Measurements from ENCODE around the gene SLC4A5.

SLC4A5 gene, protein sequence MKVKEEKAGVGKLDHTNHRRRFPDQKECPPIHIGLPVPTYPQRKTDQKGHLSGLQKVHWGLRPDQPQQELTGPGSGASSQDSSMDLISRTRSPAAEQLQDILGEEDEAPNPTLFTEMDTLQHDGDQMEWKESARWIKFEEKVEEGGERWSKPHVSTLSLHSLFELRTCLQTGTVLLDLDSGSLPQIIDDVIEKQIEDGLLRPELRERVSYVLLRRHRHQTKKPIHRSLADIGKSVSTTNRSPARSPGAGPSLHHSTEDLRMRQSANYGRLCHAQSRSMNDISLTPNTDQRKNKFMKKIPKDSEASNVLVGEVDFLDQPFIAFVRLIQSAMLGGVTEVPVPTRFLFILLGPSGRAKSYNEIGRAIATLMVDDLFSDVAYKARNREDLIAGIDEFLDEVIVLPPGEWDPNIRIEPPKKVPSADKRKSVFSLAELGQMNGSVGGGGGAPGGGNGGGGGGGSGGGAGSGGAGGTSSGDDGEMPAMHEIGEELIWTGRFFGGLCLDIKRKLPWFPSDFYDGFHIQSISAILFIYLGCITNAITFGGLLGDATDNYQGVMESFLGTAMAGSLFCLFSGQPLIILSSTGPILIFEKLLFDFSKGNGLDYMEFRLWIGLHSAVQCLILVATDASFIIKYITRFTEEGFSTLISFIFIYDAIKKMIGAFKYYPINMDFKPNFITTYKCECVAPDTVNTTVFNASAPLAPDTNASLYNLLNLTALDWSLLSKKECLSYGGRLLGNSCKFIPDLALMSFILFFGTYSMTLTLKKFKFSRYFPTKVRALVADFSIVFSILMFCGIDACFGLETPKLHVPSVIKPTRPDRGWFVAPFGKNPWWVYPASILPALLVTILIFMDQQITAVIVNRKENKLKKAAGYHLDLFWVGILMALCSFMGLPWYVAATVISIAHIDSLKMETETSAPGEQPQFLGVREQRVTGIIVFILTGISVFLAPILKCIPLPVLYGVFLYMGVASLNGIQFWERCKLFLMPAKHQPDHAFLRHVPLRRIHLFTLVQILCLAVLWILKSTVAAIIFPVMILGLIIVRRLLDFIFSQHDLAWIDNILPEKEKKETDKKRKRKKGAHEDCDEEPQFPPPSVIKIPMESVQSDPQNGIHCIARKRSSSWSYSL

DNA sequence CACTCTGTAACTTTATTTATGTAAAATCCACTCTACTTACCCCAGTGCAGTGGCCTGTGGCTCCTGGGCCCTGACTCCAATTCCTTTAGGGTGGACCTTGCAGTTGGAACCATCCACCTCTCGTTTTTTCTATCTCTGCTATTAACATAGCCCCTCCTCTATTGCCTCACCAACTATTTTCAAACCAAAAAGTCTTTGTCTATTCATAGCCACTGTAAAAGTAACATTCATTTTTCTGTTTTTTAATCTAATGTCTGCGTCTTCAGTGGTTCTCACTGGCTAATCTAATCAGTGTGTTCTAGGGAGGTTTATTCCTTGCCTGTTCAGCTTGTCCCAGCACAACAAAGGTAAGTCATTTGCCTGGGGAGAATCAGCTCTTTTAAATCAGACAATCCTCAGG is at the start of gene SLC4A5:
TSS of gene SLC4A5 (minus strand) at position 101 of the 400 bp plus-strand sequence. CDS start 28,393 bp downstream, outside the sequence.
- in situ Hi-C loops (cut with MboI; ENCODE audit: low sequenced_read_pairs), result no loop called here
- no peak for DNase-seq (ENCODE audit: low spot score in 2 of 2)
- Histone ChIP-seq H3K4me3 (no peak within 1 kb of the TSS), H3K9me3 (no peaks in the 10 kb centered on the region), H3K4me1 (no peaks in the 10 kb centered on the region), H3K36me3 (replicated peaks) (no peaks in the 10 kb centered on the region), H3K27me3 (ENCODE audit: low read depth) (peaks cover 2% of the 10 kb centered on the region; the same call in 1 of the 2 replicates)

DNA sequence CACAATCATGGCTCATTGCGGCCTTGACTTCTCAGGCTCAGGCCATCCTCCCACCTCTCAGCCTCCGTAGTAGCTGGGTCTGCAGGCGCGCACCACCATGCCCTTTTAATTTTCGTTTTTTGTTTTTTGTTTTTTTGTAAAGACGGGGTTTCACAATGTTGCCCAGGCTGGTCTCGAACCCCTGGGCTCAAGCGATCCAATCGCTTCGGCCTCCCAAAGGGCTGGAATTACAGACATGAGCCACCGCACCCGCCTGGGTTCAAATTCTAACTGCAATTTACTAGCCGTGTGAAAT is 49.2 kb upstream of the SLC4A5 start:
- DNase-seq (ENCODE audit: low spot score in 2 of 2), result no peak
- no peaks in the 10 kb centered on the region for H3K36me3 ChIP-seq (replicated peaks)
- in situ Hi-C loops (cut with MboI; ENCODE audit: low sequenced_read_pairs), result no loop called here
- no peak overlapping the region for H3K4me3 ChIP-seq
- peaks cover 10% of the 10 kb centered on the region for H3K4me1 ChIP-seq
- H3K9me3 ChIP-seq, result no peaks in the 10 kb centered on the region
- no peaks in the 10 kb centered on the region for H3K27me3 ChIP-seq (ENCODE audit: low read depth)

DNA sequence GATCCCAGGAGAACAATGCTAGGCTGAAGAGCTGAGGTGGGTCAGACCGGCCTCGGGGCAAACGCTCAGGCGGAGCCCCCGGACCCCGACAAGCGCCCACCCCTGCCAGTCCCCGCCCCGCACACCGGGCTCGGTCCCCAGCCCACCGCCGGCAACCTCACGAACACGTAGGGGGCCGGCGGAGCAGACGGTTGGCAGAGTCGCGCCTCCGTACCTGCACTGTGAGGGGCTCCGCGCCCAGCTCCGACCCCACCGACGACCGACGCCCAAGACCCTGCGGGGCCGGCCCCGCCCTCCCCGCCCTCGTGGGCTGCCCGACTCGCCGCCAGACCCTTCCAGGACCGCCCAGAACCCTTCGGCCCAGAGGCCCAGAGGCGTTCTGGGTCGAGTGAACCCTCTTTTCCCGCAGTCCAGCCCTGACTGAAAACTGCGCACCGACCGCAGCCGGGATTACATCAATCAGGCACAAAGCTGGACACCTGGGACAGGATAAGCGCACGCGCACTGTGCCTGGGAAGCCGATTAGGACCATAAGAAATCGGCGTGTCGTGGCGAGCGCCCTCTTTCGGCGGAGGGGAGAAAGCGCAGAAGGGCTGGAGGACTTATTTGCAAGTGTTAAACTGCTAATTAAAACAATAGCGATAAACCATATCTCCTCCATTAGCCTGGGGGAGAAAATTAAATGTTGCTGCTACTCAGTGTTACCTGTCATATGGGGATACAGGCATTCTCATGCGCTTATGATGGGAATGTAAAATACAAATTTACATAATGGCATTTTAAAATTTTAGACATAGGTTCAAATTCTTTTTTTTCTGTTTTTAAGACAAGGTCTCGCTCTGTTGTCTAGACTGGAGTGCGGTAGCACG is 48.6 kb upstream of the SLC4A5 start:
- Histone ChIP-seq H3K27me3 (ENCODE audit: low read depth) (no peaks in the 10 kb centered on the region), H3K4me3 (peak overlapping the region; percentile 57), H3K4me1 (peaks cover 10% of the 10 kb centered on the region), H3K9me3 (no peaks in the 10 kb centered on the region), H3K36me3 (replicated peaks) (no peaks in the 10 kb centered on the region)
- in situ Hi-C loops (cut with MboI; ENCODE audit: low sequenced_read_pairs), result no loop called here
- DNase-seq (ENCODE audit: low spot score in 2 of 2), result peak; percentile 83 to 93

DNA sequence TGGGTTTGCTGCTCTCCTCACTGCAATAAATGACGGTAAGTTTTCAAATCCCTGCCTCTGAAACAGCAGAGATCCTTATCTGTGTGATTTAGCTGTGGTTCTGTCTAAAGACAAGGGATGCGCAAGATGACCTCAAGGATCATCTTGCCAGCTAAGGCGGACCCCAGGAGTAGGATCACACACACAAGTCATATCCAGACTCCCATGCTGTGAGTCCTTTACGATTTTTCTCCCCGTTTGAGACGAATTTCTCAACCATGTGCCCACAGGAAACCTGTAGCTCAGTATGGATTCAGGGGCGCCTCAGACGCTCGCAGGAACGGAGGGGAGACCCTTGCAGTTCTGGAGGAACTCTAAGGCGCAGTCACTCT is 48.0 kb upstream of the SLC4A5 start:
- in situ Hi-C loops (cut with MboI; ENCODE audit: low sequenced_read_pairs), result no loop called here
- no peak for DNase-seq (ENCODE audit: low spot score in 2 of 2)
- no peaks in the 10 kb centered on the region for H3K9me3 ChIP-seq
- peaks cover 16% of the 10 kb centered on the region for H3K4me1 ChIP-seq
- no peaks in the 10 kb centered on the region for H3K27me3 ChIP-seq (ENCODE audit: low read depth)
- H3K36me3 ChIP-seq (replicated peaks), result no peaks in the 10 kb centered on the region
- peak overlapping the region; percentile 57 for H3K4me3 ChIP-seq

DNA sequence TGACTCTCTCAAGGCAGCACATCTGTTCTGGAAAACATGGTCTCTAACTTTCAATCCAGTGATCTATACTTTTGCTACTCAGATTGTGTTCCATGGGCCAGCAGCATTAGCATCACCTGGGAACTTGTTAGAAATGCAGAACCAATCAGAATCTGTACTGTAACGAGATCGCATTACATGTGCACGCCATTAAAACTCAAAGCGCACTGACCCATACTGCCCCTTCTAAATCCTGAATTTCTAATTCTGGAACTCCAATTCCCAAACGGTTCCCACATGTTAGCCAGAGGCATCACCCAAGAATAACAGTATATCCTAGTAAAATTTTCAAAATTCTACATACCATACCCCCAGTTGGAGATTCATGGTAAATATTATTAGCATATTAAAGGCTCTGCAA is 47.4 kb upstream of the SLC4A5 start:
- H3K36me3 ChIP-seq (replicated peaks), result no peaks in the 10 kb centered on the region
- in situ Hi-C loops (cut with MboI; ENCODE audit: low sequenced_read_pairs), result no loop called here
- peaks cover 22% of the 10 kb centered on the region for H3K4me1 ChIP-seq
- DNase-seq (ENCODE audit: low spot score in 2 of 2), result no peak
- no peaks in the 10 kb centered on the region for H3K27me3 ChIP-seq (ENCODE audit: low read depth)
- peak overlapping the region; percentile 57 for H3K4me3 ChIP-seq
- H3K9me3 ChIP-seq, result no peaks in the 10 kb centered on the region

DNA sequence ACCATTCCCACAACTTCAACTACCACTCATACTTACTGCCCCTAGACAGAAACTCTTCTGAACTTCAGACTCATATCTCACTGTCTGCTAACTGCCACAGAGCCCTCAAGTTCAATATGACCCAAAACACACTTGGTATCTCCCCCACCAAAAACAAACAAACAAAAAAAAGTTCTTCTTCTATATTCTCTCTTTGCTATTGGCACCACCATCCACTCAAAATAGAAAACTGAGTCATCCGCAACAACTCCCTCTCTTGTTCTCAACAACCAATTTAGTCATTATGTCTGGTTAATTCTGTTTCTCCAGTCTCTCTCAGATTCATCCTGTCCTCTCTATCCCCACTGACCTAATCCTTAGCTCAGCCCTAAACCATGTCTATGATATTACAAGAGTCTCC is 44.1 kb upstream of the SLC4A5 start:
- in situ Hi-C loops (cut with MboI; ENCODE audit: low sequenced_read_pairs), result no loop called here
- peaks cover 7% of the 10 kb centered on the region for H3K36me3 ChIP-seq (replicated peaks)

DNA sequence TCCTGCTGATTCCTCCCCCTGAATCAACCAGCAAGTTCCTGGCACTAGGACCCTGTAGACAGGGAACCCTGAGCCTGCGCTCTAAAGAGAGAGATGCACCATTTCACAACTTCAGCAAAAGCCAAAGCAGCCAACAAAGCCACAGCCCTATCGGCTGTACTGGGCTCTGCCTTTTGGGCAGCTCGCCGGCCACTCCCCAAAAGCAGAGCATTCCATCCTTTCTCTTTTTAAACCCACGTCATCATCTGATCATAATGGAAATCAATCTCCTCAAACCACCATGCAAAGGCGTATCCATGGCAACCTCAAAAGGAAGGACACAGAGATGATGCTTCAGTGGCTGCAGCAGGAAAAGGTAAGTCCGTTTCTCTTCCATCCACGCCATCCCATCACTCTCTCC is 42.2 kb upstream of the SLC4A5 start:
- in situ Hi-C loops (cut with MboI; ENCODE audit: low sequenced_read_pairs), result no loop called here
- Histone ChIP-seq H3K36me3 (replicated peaks) (peaks cover 7% of the 10 kb centered on the region), H3K4me3 (no peak overlapping the region), H3K4me1 (peaks cover 17% of the 10 kb centered on the region), H3K27me3 (ENCODE audit: low read depth) (no peaks in the 10 kb centered on the region), H3K9me3 (no peaks in the 10 kb centered on the region)
- no peak for DNase-seq (ENCODE audit: low spot score in 2 of 2)

More for the DNA sequence above, 44.1 kb upstream of the SLC4A5 start:
- no peak overlapping the region for H3K4me3 ChIP-seq
- no peaks in the 10 kb centered on the region for H3K27me3 ChIP-seq (ENCODE audit: low read depth)
- H3K9me3 ChIP-seq, result no peaks in the 10 kb centered on the region
- no peak for DNase-seq (ENCODE audit: low spot score in 2 of 2)
- H3K4me1 ChIP-seq, result peaks cover 23% of the 10 kb centered on the region

DNA sequence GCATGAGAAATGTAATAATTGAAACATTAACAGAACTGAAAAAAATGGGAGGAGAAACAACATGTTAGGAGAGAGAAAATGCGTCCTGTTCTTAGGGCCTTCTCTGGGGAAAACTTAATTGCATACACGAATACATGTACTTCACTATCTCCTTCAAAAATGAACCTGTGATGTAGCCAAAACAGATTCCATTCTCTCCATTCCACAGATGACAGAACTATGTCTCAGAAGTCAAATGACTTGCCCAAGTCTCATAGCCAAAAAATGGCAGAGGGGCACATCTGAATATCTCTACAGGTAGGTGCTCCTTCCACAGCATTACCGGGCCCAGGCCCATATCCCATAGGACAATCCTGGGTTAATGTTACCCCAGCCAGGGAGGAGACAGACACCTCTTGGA is 40.8 kb upstream of the SLC4A5 start:
- in situ Hi-C loops (cut with MboI; ENCODE audit: low sequenced_read_pairs), result no loop called here
- no peak for DNase-seq (ENCODE audit: low spot score in 2 of 2)

DNA sequence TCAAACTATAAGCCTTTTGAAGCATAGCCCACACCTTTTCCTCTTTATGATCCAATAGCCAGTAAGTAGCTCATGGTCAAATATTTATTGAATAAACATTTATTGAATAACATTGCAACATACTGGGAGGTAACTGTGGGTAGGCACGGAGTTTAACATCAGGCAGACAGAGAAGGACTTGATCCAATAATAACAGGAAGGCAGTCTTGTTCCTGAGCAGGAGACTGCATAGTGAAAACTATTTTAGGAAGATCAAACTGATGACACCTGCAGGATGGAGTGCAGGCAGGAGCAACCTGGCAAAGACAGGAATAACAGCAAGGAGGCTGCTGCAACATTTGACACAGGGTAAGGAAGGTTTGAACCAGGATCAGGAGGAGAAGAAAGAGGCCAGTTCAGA is 40.0 kb upstream of the SLC4A5 start:
- DNase-seq (ENCODE audit: low spot score in 2 of 2), result no peak
- Histone ChIP-seq H3K27me3 (ENCODE audit: low read depth) (no peaks in the 10 kb centered on the region), H3K36me3 (replicated peaks) (peaks cover 7% of the 10 kb centered on the region), H3K4me1 (peaks cover 13% of the 10 kb centered on the region), H3K4me3 (no peak overlapping the region), H3K9me3 (no peaks in the 10 kb centered on the region)
- in situ Hi-C loops (cut with MboI; ENCODE audit: low sequenced_read_pairs), result no loop called here

More for the DNA sequence above, 40.8 kb upstream of the SLC4A5 start:
- H3K4me1 ChIP-seq, result peaks cover 13% of the 10 kb centered on the region
- no peak overlapping the region for H3K4me3 ChIP-seq
- H3K9me3 ChIP-seq, result no peaks in the 10 kb centered on the region
- peaks cover 7% of the 10 kb centered on the region for H3K36me3 ChIP-seq (replicated peaks)
- H3K27me3 ChIP-seq (ENCODE audit: low read depth), result no peaks in the 10 kb centered on the region

DNA sequence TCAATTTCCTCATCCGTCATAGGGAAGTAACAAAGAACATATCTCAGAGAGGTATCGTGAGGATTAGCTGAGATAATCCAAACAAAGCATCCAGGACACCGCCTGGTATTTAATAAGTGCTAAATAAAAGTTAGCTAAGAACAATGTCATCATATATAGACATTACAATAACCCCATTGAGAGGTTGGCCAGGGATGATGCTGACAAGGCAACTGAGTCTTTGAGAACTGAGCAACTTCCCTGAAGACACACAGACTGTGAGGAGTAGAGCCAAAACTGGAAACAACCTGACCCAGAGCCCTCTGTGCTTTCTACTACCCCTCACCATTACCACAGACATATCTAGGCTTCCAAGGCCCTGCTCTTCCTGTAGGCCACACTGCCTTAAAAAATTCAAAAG is 38.5 kb upstream of the SLC4A5 start:
- DNase-seq (ENCODE audit: low spot score in 2 of 2), result no peak
- H3K9me3 ChIP-seq, result no peaks in the 10 kb centered on the region
- peaks cover 12% of the 10 kb centered on the region for H3K4me1 ChIP-seq
- no peak overlapping the region for H3K4me3 ChIP-seq
- H3K36me3 ChIP-seq (replicated peaks), result peaks cover 18% of the 10 kb centered on the region
- in situ Hi-C loops (cut with MboI; ENCODE audit: low sequenced_read_pairs), result no loop called here
- no peaks in the 10 kb centered on the region for H3K27me3 ChIP-seq (ENCODE audit: low read depth)

DNA sequence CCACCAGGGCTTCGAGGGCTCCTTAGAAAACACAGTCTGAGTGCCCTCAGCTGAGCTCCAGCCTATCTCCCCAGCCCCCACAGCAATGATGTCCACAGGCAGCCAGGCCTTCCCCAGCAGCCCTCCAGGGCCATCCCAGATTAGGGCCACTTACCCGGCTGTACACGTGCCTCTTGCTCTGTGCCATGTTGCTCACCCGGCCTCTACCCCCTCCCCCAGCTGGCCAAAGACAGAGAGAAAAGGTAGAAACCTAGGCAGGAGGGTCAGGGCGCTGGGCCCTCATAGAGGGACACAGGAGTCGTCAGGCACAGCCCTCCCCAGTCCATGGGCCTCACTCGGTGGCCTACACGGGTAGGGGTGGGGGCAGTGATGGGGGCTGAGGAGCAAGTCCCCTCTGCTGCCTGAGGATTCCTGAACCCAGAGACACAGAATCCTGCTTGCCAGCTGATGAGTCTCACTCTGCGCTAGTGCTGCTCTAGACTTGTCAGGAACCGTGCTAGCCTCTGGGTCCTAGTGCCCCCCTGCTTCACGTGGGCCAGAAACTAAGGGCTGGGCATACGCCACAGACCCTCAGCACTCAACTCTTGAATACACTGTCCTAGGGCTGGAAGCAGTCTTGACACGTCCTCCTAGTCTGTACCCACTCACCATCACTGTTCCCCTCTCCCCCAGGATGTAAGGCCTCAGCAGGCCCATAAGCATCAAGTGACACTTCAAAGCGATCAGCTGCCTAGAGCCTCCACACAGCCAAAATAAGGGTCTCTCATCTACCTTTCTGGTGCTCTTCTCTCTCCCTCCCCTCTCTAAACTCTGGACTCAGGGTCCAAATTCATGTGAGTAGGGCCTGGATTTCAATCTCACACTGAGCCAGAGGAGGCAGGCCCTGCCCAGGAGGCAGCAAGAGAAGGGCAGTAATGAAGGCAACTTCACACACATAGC is 36.9 kb upstream of the SLC4A5 start, which contains the start of gene DCTN1:
TSS of gene DCTN1 (minus strand) at position 461 of the 939 bp plus-strand sequence. CDS start at position 187, 274 bp downstream.
- in situ Hi-C loops (cut with MboI; ENCODE audit: low sequenced_read_pairs), result no loop called here
- Histone ChIP-seq H3K4me3 (no peak within 1 kb of the TSS), H3K9me3 (no peaks in the 10 kb centered on the region), H3K4me1 (no peaks in the 10 kb centered on the region), H3K36me3 (replicated peaks) (peaks cover 21% of the 10 kb centered on the region), H3K27me3 (ENCODE audit: low read depth) (no peaks in the 10 kb centered on the region)
- peak in 1 of 2 experiments; percentile 50 for DNase-seq (ENCODE audit: low spot score in 2 of 2)

DNA sequence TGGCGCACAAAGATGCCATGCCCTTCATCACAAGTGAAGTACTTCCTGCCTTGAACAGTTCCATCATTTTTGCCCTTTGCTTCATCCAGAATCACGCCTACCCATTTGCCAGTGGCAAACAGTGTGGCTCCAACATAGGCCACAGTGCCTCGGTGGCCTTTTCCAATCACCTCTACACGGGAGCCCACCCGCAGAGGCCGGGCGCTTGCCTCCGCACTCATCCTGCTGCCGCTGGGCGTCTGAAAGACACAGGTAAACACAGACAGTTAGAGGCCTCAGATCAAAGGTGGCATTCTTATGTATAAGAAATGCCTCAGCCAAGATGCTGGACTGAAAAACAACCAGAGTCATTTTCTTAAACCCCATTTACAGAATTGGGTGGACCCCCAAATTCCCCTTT is 34.8 kb upstream of the SLC4A5 start:
- Histone ChIP-seq H3K4me3 (no peak overlapping the region), H3K27me3 (ENCODE audit: low read depth) (no peaks in the 10 kb centered on the region), H3K36me3 (replicated peaks) (peaks cover 14% of the 10 kb centered on the region), H3K9me3 (no peaks in the 10 kb centered on the region), H3K4me1 (no peaks in the 10 kb centered on the region)
- in situ Hi-C loops (cut with MboI; ENCODE audit: low sequenced_read_pairs), result no loop called here
- no peak for DNase-seq (ENCODE audit: low spot score in 2 of 2)

Measured in HAP-1 (cell line).